A673 (cell line): ENCODE data around the gene CACHD1. TPM values are rescaled to one million over a fixed set of nuclear protein-coding genes. Genes with fewer than 3 reads are reported as not detected.
A peak's percentile ranks its signal among the peaks of the same experiment; 100 is the strongest.

Source experiments
- BruUV-seq: library from RNA; stranded (reverse); fragments of 400-500 nt; replicated peaks from 2 replicates; lab custom pipeline; 2021; lab: Mats Ljungman, UMichigan
- CTCF ChIA-PET: fragments of 300-600 bp; sonication (Branson Sonifier 250); formaldehyde crosslinking; loops from one replicate; lab custom pipeline; 2022; ENCODE audit warnings: antibody characterized with exemption; lab: Charles Lee
- POLR2A ChIA-PET: fragments of 300-600 bp; sonication (Branson Sonifier 250); formaldehyde crosslinking; loops from one replicate; lab custom pipeline; 2022; ENCODE audit warnings: antibody characterized with exemption; ENCODE audit not compliant: low non-redundant PET; lab: Charles Lee
- DNase-seq: peaks from one replicate; pipeline ENCODE4 v3.0.0-alpha.2; 2015; ENCODE audit warnings: low spot score
- H3K27ac ChIP-seq: fragments of 200-600 bp; sonication (generic); 2 replicates; pipeline ENCODE4 v1.5.1; 2016; ENCODE audit warnings: mixed run types, low read depth, mild to moderate bottlenecking, mixed read lengths, antibody characterized with exemption, low read length; ENCODE audit not compliant: poor library complexity, severe bottlenecking
- H3K27me3 ChIP-seq: fragments of 200-600 bp; sonication (generic); replicated peaks from 2 replicates; pipeline ENCODE4 v1.6.1; 2017; ENCODE audit warnings: mixed run types, low read depth, mild to moderate bottlenecking, mixed read lengths, antibody characterized with exemption, low read length; ENCODE audit not compliant: insufficient read depth, poor library complexity
- H3K36me3 ChIP-seq: fragments of 200-600 bp; sonication (generic); 2 replicates; pipeline ENCODE4 v1.6.1; 2016; ENCODE audit warnings: mixed run types, mild to moderate bottlenecking, mixed read lengths, antibody characterized with exemption, low read length; ENCODE audit not compliant: insufficient read depth, poor library complexity, severe bottlenecking
- H3K4me1 ChIP-seq: fragments of 200-600 bp; sonication (generic); 2 replicates; pipeline ENCODE4 v1.6.1; 2017; ENCODE audit warnings: mixed run types, mild to moderate bottlenecking, mixed read lengths, antibody characterized with exemption, low read length; ENCODE audit not compliant: insufficient read depth, poor library complexity, severe bottlenecking
- H3K4me3 ChIP-seq: fragments of 200-600 bp; sonication (generic); 2 replicates; pipeline ENCODE4 v1.5.1; 2016; ENCODE audit warnings: low read depth, mixed run types, mild to moderate bottlenecking, mixed read lengths, low read length; ENCODE audit not compliant: poor library complexity, severe bottlenecking
- H3K9me3 ChIP-seq: fragments of 200-600 bp; sonication (generic); 2 replicates; pipeline ENCODE4 v1.6.1; 2016; ENCODE audit warnings: mixed run types, low read depth, mild to moderate bottlenecking, mixed read lengths, antibody characterized with exemption, low read length; ENCODE audit not compliant: poor library complexity, severe bottlenecking
- CTCF ChIP-seq: fragments of 300-800, 200-600 bp; sonication (generic); conservative IDR thresholded peaks from 2 replicates; pipeline ENCODE4 v1.5.1; 2017; ENCODE audit warnings: low read depth, mild to moderate bottlenecking, antibody characterized with exemption, low read length, moderate library complexity, mixed read lengths
- EZH2 ChIP-seq: fragments of 200-600 bp; sonication (generic); IDR thresholded peaks from 2 replicates; pipeline ENCODE4 v1.6.1; 2017; ENCODE audit warnings: borderline replicate concordance, low read depth, mild to moderate bottlenecking, mixed read lengths, antibody characterized with exemption, low read length; ENCODE audit not compliant: poor library complexity, severe bottlenecking
- intact Hi-C: fragments of 100-400 bp; cut with micrococcal nuclease; formaldehyde crosslinking; loops from one replicate; pipeline ENCODE4 v1.10.0; 2022; ENCODE audit not compliant: unreplicated experiment
- total RNA-seq: library from RNA; stranded (reverse); gene quantifications from 2 replicates; pipeline ENCODE4 v1.2.3, GENCODE V29; 2021

CACHD1 gene
- total RNA-seq, 1 experiment from 2014 or later, result 39.2 TPM

DNA sequence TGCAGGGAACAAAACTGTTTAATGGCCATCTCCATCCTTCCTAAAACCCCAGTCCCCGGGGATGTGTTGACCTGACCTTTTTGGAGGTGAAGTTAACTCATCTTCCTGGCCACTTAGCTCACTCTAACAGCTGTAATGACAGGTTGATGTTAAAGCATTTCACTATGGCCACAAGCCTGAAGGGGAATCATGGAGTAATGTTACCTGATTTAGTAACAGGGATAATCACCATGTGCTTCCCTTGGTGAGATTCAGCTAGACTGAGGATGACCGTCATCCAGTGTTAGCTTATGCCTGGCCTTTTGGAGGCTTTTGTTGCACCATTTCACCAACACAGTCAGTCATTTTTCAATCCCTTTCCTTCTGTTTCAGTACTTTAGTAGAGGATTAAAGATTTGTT, 210.7 kb downstream of the CACHD1 start:
- Histone ChIP-seq H3K27me3 (no peaks in the 10 kb centered on the region), H3K36me3 (peaks cover 77% of the 10 kb centered on the region), H3K9me3 (no peaks in the 10 kb centered on the region), H3K4me1 (peaks cover 22% of the 10 kb centered on the region), H3K4me3 (no peak overlapping the region), H3K27ac (no peak overlapping the region)
- ChIA-PET CTCF (interaction anchor here (0.7 kb wide), 1 partner anchor 204 kb away, joined by 7 read pairs; no protein-coding TSS in a partner anchor), POLR2A (interaction anchor here (0.7 kb wide), 1 partner anchor 45 kb away, joined by 4 read pairs; no protein-coding TSS in a partner anchor)
- no peak for DNase-seq
- intact Hi-C loops, result no loop called here
- no TSS peak for BruUV-seq
- TF ChIP-seq CTCF (no peak), EZH2 (no peak)

DNA sequence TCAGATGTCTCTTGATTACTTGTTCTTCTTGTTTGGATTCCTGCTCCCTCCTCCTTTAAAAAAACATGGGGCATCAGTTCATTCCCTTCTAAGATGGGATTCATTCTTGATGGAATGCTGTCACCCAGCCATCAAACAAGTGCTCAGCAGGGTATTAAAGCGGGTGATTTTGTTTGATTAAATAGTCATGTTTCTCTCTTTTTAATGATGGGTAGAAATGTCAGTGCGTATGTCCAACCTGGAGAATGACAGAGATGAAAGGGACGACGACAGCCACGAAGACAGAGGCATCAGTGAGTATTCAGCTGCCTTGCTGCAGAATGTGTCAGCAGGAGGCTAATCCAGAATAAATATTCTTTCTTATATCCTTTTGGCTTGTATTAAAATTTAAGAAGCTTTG, 211.1 kb downstream of the CACHD1 start:
- no peak overlapping the region for H3K27ac ChIP-seq
- ChIA-PET CTCF (interaction anchor here (0.7 kb wide), 1 partner anchor 205 kb away, joined by 7 read pairs; no protein-coding TSS in a partner anchor), POLR2A (no interaction called here)
- intact Hi-C loops, result no loop called here
- H3K4me1 ChIP-seq, result peaks cover 21% of the 10 kb centered on the region
- BruUV-seq, result no TSS peak
- peaks cover 76% of the 10 kb centered on the region for H3K36me3 ChIP-seq
- peak; percentile 19 for DNase-seq
- H3K4me3 ChIP-seq, result no peak overlapping the region
- no peaks in the 10 kb centered on the region for H3K27me3 ChIP-seq
- TF ChIP-seq CTCF, result no peak
- no peak for TF ChIP-seq EZH2
- H3K9me3 ChIP-seq, result no peaks in the 10 kb centered on the region

GRCh38 chr1:64683419-64683818, 213.5 kb downstream of the CACHD1 start:
- H3K27ac ChIP-seq, result no peak overlapping the region

More at GRCh38 chr1:64683419-64683818, 213.5 kb downstream of the CACHD1 start:
- TF ChIP-seq CTCF, result no peak
- TF ChIP-seq EZH2, result no peak
- H3K27me3 ChIP-seq, result no peaks in the 10 kb centered on the region
- H3K9me3 ChIP-seq, result no peaks in the 10 kb centered on the region
- H3K4me1 ChIP-seq, result peaks cover 43% of the 10 kb centered on the region
- DNase-seq, result peak; percentile 21
- no peak overlapping the region for H3K4me3 ChIP-seq
- intact Hi-C loops, result no loop called here
- H3K36me3 ChIP-seq, result peaks cover 53% of the 10 kb centered on the region
- ChIA-PET POLR2A (no interaction called here), CTCF (no interaction called here)
- BruUV-seq, result no TSS peak
